Breast epithelium (tissue), 3 donors: ENCODE measurements around the gene INTS13.

Experiments
- CTCF ChIP-seq, 3 donors: fragments of 450-650 bp; IDR thresholded peaks; one replicate each; pipeline ENCODE4 v1.5.1; 2016 to 2017; ENCODE audit warnings: antibody characterized with exemption in 3 of 3, mild to moderate bottlenecking in 3 of 3, moderate library complexity in 3 of 3
- POLR2A ChIP-seq: fragments of 450-650 bp; IDR thresholded peaks from one replicate; pipeline ENCODE4 v1.6.1; 2016; ENCODE audit warnings: antibody characterized with exemption, mild to moderate bottlenecking, moderate library complexity
- POLR2AphosphoS5 ChIP-seq, 3 donors: sonication (generic); formaldehyde crosslinking; IDR thresholded peaks; one replicate each; pipeline ENCODE4 v1.6.1; 2017; ENCODE audit warnings: antibody characterized with exemption in 3 of 3

GRCh38 chr12:26895672-26896071 lies 42.1 kb downstream of the INTS13 start:
- TF ChIP-seq POLR2A (no peak), POLR2AphosphoS5 (IDR thresholded peaks at IDR 0.05) (no peak), CTCF (IDR thresholded peaks at IDR 0.05) (no peak)
